Thymus (tissue), 11 donors: ENCODE measurements around the gene FGD4. TPM values are rescaled to one million over a fixed set of nuclear protein-coding genes. Genes with fewer than 3 reads are reported as not detected.

Experiments
- DNase-seq, 9 donors: peaks; one replicate each; pipeline ENCODE4 v3.0.0-alpha.2; 2013; ENCODE audit warnings: low spot score in 9 of 9, low read depth in 6 of 9, missing footprints in 1 of 9
- H3K27ac ChIP-seq, 2 donors: one replicate each; pipeline ENCODE4 v1.5.1; 2013; ENCODE audit warnings: control low read depth in 1 of 2, low read depth in 1 of 2, low read length in 1 of 2, mild to moderate bottlenecking in 1 of 2, moderate library complexity in 1 of 2
- H3K27me3 ChIP-seq, 2 donors: one replicate each; pipeline ENCODE4 v1.5.1; 2013; ENCODE audit warnings: low read length in 1 of 2; ENCODE audit not compliant: control insufficient read depth in 2 of 2, insufficient read depth in 1 of 2
- H3K36me3 ChIP-seq, 2 donors: one replicate each; pipeline ENCODE4 v1.5.1; 2013; ENCODE audit warnings: low read length in 1 of 2, mild to moderate bottlenecking in 1 of 2, moderate library complexity in 1 of 2; ENCODE audit not compliant: control insufficient read depth in 2 of 2, insufficient read depth in 2 of 2
- H3K4me1 ChIP-seq, 2 donors: one replicate each; pipeline ENCODE4 v1.5.1; 2013; ENCODE audit warnings: low read length in 2 of 2; ENCODE audit not compliant: control insufficient read depth in 2 of 2, insufficient read depth in 2 of 2
- H3K4me3 ChIP-seq, 2 donors: one replicate each; pipeline ENCODE4 v1.5.1; 2013; ENCODE audit warnings: low read length in 2 of 2, control low read depth in 1 of 2, mild to moderate bottlenecking in 1 of 2
- H3K9me3 ChIP-seq, 2 donors: one replicate each; pipeline ENCODE4 v1.5.1; 2013; ENCODE audit warnings: low read length in 1 of 2, mild to moderate bottlenecking in 1 of 2; ENCODE audit not compliant: control insufficient read depth in 2 of 2, insufficient read depth in 1 of 2
- WGBS: extraction: QIAGEN DNeasy Blood & Tissue Kit; methylation state at CpG from one replicate; pipeline ENCODE4 v1.1.7; 2013; 5-methylcytosine and 5-hydroxymethylcytosine counted together
- polyA plus RNA-seq: library from polyadenylated mRNA; stranded (reverse); fragments of 200-250 nt; gene quantifications from one replicate; pipeline ENCODE4 v1.2.3, GENCODE V29; 2013
- total RNA-seq: library from RNA; stranded (reverse); fragments of 120-200 nt; gene quantifications from one replicate; pipeline ENCODE4 v1.2.4, GENCODE V29; 2013
- donor health status: healthy.

Gene FGD4
- total and polyA plus RNA-seq, 2 donors: 3.3 to 3.6 TPM

GRCh38 chr12:32586390-32586789, 187.0 kb downstream of the FGD4 start:
- no peak overlapping the region for H3K4me3 ChIP-seq
- H3K9me3 ChIP-seq: no peaks in the 10 kb centered on the region
- H3K4me1 ChIP-seq: peaks cover 14 to 43% of the 10 kb centered on the region in 2 donors
- no peaks in the 10 kb centered on the region for H3K27me3 ChIP-seq
- 17% methylated on average over 2 of the region's 2 CpGs for WGBS
- peak in 8 of 9 donors; percentile 15 to 68 (median 31) for DNase-seq
- no peaks in the 10 kb centered on the region for H3K36me3 ChIP-seq
- peak overlapping the region; percentile 15 to 64 for H3K27ac ChIP-seq

- Histone ChIP-seq H3K4me1 (peaks cover 14 to 36% of the 10 kb centered on the region in 2 donors), H3K36me3 (no peaks in the 10 kb centered on the region), H3K4me3 (no peak overlapping the region)
Measured at GRCh38 chr12:32587581-32588495, 188.5 kb downstream of the FGD4 start.

GRCh38 chr12:32588604-32589003, 189.2 kb downstream of the FGD4 start:
- H3K9me3 ChIP-seq: no peaks in the 10 kb centered on the region
- H3K36me3 ChIP-seq: no peaks in the 10 kb centered on the region
- peak in 1 of 9 donors; percentile 12 for DNase-seq
- no peaks in the 10 kb centered on the region for H3K27me3 ChIP-seq
- no peak overlapping the region for H3K4me3 ChIP-seq
- peaks cover 14 to 36% of the 10 kb centered on the region in 2 donors for H3K4me1 ChIP-seq
- 91% methylated on average over 3 of the region's 3 CpGs for WGBS
- H3K27ac ChIP-seq: peak overlapping the region; percentile 70 to 73

More at GRCh38 chr12:32587581-32588495, 188.5 kb downstream of the FGD4 start:
- peak in 1 of 9 donors; percentile 7 for DNase-seq
- H3K27me3 ChIP-seq: no peaks in the 10 kb centered on the region
- H3K9me3 ChIP-seq: no peaks in the 10 kb centered on the region
- WGBS: 99% methylated on average over 4 of the region's 4 CpGs
- peak overlapping the region in 1 of 2 donors; percentile 73 for H3K27ac ChIP-seq

- Histone ChIP-seq H3K27me3 (no peaks in the 10 kb centered on the region), H3K9me3 (no peaks in the 10 kb centered on the region), H3K4me3 (no peak overlapping the region), H3K36me3 (no peaks in the 10 kb centered on the region), H3K27ac (peak overlapping the region; percentile 73 to 76), H3K4me1 (peaks cover 14 to 36% of the 10 kb centered on the region in 2 donors)
- WGBS: 16% methylated on average over 4 of the region's 4 CpGs
- DNase-seq: peak in 7 of 9 donors; percentile 47 to 83 (median 58)
Measured at GRCh38 chr12:32589165-32589865, 190.0 kb downstream of the FGD4 start.

- WGBS: 93% methylated on average over 2 of the region's 2 CpGs
- Histone ChIP-seq H3K9me3 (no peaks in the 10 kb centered on the region), H3K4me3 (no peak overlapping the region), H3K4me1 (no peaks in the 10 kb centered on the region), H3K27me3 (no peaks in the 10 kb centered on the region), H3K36me3 (no peaks in the 10 kb centered on the region), H3K27ac (no peak overlapping the region)
- DNase-seq: no peak
Measured at GRCh38 chr12:32595251-32595650, 195.9 kb downstream of the FGD4 start.

GRCh38 chr12:32596030-32596429, 196.7 kb downstream of the FGD4 start:
- 63% methylated on average over 1 of the region's 1 CpG for WGBS
- Histone ChIP-seq H3K4me3 (no peak overlapping the region), H3K27me3 (no peaks in the 10 kb centered on the region), H3K4me1 (no peaks in the 10 kb centered on the region), H3K36me3 (no peaks in the 10 kb centered on the region), H3K9me3 (no peaks in the 10 kb centered on the region), H3K27ac (no peak overlapping the region)
- no peak for DNase-seq

- Histone ChIP-seq H3K4me3 (no peak overlapping the region), H3K36me3 (peaks cover 0 to 2% of the 10 kb centered on the region in 2 donors), H3K27ac (no peak overlapping the region), H3K4me1 (no peaks in the 10 kb centered on the region), H3K9me3 (no peaks in the 10 kb centered on the region), H3K27me3 (no peaks in the 10 kb centered on the region)
- 93% methylated on average over 1 of the region's 1 CpG for WGBS
- DNase-seq: no peak
Measured at GRCh38 chr12:32598688-32599087, 199.3 kb downstream of the FGD4 start.

GRCh38 chr12:32600681-32601080, 201.3 kb downstream of the FGD4 start:
- H3K36me3 ChIP-seq: peaks cover 0 to 2% of the 10 kb centered on the region in 2 donors
- H3K27ac ChIP-seq: no peak overlapping the region

GRCh38 chr12:32603071-32603470, 203.7 kb downstream of the FGD4 start:
- Histone ChIP-seq H3K9me3 (no peaks in the 10 kb centered on the region), H3K36me3 (peaks cover 0 to 2% of the 10 kb centered on the region in 2 donors), H3K27me3 (no peaks in the 10 kb centered on the region), H3K4me1 (no peaks in the 10 kb centered on the region), H3K27ac (no peak overlapping the region), H3K4me3 (no peak overlapping the region)
- WGBS: 99% methylated on average over 3 of the region's 3 CpGs
- DNase-seq: no peak

More at GRCh38 chr12:32600681-32601080, 201.3 kb downstream of the FGD4 start:
- WGBS: 97% methylated on average over 2 of the region's 2 CpGs
- Histone ChIP-seq H3K27me3 (no peaks in the 10 kb centered on the region), H3K9me3 (no peaks in the 10 kb centered on the region), H3K4me1 (no peaks in the 10 kb centered on the region), H3K4me3 (no peak overlapping the region)
- DNase-seq: no peak
